ENCODE data around the gene MALAT1.

- no peak for TF ChIP-seq CTCF (IDR thresholded peaks at IDR 0.05 in 2 of 3, conservative IDR thresholded peaks at IDR 0.05 in 1 of 3; ENCODE audit: borderline replicate concordance in 1 of 3, insufficient read depth in 1 of 3, low read depth in 2 of 3, low read length in 2 of 3)
- no peak for TF ChIP-seq ATF3 (IDR thresholded peaks at IDR 0.05)
- TF ChIP-seq SIN3A (IDR thresholded peaks at IDR 0.05; ENCODE audit: low read depth): no peak
- no peak for TF ChIP-seq POLR2A (IDR thresholded peaks at IDR 0.05; ENCODE audit: borderline replicate concordance, extremely low read depth, insufficient read depth, insufficient read length)
- no peak for TF ChIP-seq MAX (IDR thresholded peaks at IDR 0.05)
Measured at GRCh38 chr11:65542738-65543390, 44.0 kb downstream of the MALAT1 start.

Data from HCT116 (cell line).